Activated CD8-positive, alpha-beta T cell treated with anti-CD3 and anti-CD28 coated beads, Interleukin-2, amount 10 ng/mL, durations not matched to agents 7 days and 5 days (primary cell): ENCODE measurements around the gene GNL3. TPM values are rescaled to one million over a fixed set of nuclear protein-coding genes. Genes with fewer than 3 reads are reported as not detected.

Experiments
- ATAC-seq: fragments of 150-1000 bp; cut with Tn5 transposase; one replicate; pipeline ENCODE4 v1.10.0; 2021; ENCODE audit warnings: moderate library complexity
- CTCF ChIA-PET: fragments of 350-600 bp; sonication (Branson Sonifier 250); formaldehyde crosslinking; loops from one replicate; lab custom pipeline; 2021; ENCODE audit warnings: antibody characterized with exemption; lab: Charles Lee
- POLR2A ChIA-PET: fragments of 350-600 bp; sonication (Branson Sonifier 250); formaldehyde crosslinking; loops from one replicate; lab custom pipeline; 2021; ENCODE audit warnings: antibody characterized with exemption; lab: Charles Lee
- DNase-seq: peaks from one replicate; pipeline ENCODE4 v3.0.0-alpha.2; 2020
- H3K27ac Mint-ChIP-seq: one replicate; pipeline ENCODE4 v1.8.0; 2021; ENCODE audit warnings: mild to moderate bottlenecking, mixed read lengths
- H3K27me3 Mint-ChIP-seq: one replicate; pipeline ENCODE4 v1.8.0; 2021; ENCODE audit warnings: low read depth, mixed read lengths
- H3K36me3 Mint-ChIP-seq: one replicate; pipeline ENCODE4 v1.8.0; 2021; ENCODE audit warnings: low read depth, mixed read lengths
- H3K4me1 Mint-ChIP-seq: one replicate; pipeline ENCODE4 v1.8.0; 2021; ENCODE audit warnings: low read depth, mixed read lengths
- H3K4me3 Mint-ChIP-seq: one replicate; pipeline ENCODE4 v1.8.0; 2021; ENCODE audit warnings: mild to moderate bottlenecking, mixed read lengths
- H3K9me3 Mint-ChIP-seq: one replicate; pipeline ENCODE4 v1.8.0; 2022; ENCODE audit warnings: mixed read lengths; ENCODE audit not compliant: insufficient read depth
- total RNA-seq, 2 experiments: library from RNA; stranded (reverse); gene quantifications; one replicate each; pipeline ENCODE4 v1.2.3, GENCODE V29; 2021

Gene GNL3
- total RNA-seq, 2 experiments from 2014 or later, result 85.5 to 86.2 TPM

DNA sequence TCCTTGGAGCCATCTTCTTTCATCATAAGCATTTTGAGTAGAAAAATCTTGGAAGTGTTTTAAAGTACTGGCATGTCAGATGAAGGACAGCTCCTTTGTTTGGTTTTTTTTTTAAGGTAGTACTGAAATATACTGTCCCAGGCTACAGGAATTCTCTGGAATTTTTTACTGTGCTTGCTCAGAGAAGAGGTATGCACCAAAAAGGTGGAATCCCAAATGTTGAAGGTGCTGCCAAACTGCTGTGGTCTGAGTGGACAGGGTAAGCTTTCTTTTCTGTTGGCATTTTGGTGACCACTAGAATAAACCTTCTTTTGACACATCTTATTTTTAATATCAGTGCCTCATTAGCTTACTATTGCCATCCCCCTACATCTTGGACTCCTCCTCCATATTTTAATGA is 7.2 kb downstream of the GNL3 start:
- Mint-ChIP-seq H3K9me3 (no peaks in the 10 kb centered on the region), H3K4me1 (peaks cover 39% of the 10 kb centered on the region), H3K27me3 (no peaks in the 10 kb centered on the region), H3K4me3 (no peak overlapping the region), H3K36me3 (peaks cover 81% of the 10 kb centered on the region), H3K27ac (peak overlapping the region; percentile 53)
- no peak for DNase-seq
- ChIA-PET POLR2A (interaction anchor here (0.5 to 1.8 kb wide), 2 partner anchors 13 to 350 kb away, joined by 5 to 10 read pairs; partner anchors contain the start of genes GLT8D1 and SPCS1), CTCF (interaction anchor here (0.7 to 0.9 kb wide), 2 partner anchors 61 to 191 kb away, joined by 3 read pairs; no protein-coding TSS in a partner anchor)
- no peak for ATAC-seq

GRCh38 chr3:52694528-52695189 is 8.8 kb downstream of the GNL3 start:
- DNase-seq, result no peak
- Mint-ChIP-seq H3K27ac (no peak overlapping the region), H3K36me3 (peaks cover 70% of the 10 kb centered on the region), H3K9me3 (no peaks in the 10 kb centered on the region), H3K4me1 (peaks cover 24% of the 10 kb centered on the region), H3K4me3 (no peak overlapping the region), H3K27me3 (no peaks in the 10 kb centered on the region)
- POLR2A ChIA-PET, result no interaction called here
- CTCF ChIA-PET, result interaction anchor here (0.6 kb wide), 1 partner anchor 13 kb away, joined by 3 read pairs; no protein-coding TSS in a partner anchor
- ATAC-seq, result no peak

DNA sequence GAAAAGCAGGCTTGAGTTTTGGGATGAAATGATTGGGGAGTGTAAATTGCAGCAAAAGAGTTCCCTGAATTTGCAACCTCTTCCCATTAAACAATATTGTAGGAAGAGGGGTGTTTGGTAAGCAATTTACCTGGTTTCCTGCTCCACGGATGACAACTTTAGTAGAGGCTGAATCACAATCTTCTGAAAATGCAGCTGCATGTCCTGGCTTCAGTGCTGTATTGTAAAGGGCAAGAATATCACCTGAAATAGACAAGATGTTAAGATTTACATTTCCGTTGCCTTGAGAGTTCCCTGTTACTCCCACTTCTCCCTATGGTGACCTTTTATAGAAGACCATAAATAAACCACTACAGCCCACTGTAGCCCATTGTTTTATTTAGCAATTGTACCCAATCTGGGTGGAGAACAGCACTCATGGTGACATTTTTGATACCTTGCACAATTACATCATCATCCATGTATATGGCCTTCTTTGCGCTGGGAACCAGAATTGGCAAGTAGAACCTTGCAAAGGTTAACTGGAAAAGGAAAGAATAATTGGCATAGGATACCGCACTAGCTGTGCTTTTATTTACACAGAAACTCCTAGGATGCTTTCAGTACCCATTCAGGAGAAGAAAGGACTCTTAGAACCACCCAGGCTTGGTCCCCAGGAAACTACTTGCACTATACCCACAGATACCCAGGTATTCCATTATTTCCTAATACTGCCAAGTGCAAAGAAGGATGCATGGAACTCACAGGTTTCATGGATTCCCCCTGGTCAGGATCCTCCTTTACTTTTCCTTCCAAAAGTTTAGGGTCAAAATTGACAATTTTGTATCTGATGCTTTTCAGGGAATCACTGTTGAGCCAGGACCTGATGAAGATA is 10.2 kb downstream of the GNL3 start:
- Mint-ChIP-seq H3K27me3 (no peaks in the 10 kb centered on the region), H3K4me3 (no peak overlapping the region), H3K27ac (no peak overlapping the region), H3K9me3 (no peaks in the 10 kb centered on the region), H3K36me3 (peaks cover 63% of the 10 kb centered on the region), H3K4me1 (peaks cover 17% of the 10 kb centered on the region)
- DNase-seq, result no peak
- ChIA-PET CTCF (interaction anchor here (0.8 to 1.0 kb wide), 3 partner anchors 9 to 284 kb away, joined by 3 read pairs; partner anchors contain the start of gene PBRM1), POLR2A (no interaction called here)
- ATAC-seq, result no peak

DNA sequence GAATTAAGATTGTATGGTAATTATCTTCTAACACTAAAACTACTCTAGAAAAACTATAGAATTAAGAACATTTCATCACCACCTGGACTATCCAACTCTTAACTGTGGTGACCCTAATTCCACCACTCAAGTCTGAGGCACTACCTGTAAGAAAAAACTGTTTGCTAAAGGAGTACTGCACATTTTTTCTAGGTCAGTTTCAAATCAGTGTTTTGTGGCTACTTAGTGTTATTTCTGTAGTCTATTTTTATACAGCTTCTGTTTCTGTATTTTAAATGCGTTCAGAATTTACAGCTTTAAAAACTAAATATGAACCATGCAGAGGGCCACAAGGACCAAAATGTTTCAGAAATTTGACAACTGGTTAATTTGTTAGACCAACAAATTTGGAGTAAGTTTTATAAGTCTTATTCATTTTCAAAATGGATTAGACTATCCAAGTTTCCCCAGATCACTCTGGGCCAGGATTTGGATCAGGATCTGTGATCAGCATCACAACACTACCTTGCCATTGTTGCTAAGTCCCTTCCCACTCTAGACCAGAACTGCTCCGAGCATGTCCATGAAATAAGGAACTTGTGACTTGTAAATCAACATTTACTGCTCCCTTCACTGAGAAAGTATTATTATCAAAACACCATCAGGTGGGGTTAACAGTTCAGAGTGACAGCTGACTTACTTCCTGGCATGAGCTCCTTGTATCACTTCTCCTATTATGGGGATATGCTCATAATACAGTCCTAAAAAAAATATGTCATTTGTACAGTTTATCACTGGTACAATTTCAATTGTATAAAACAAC is 11.2 kb downstream of the GNL3 start:
- CTCF ChIA-PET, result interaction anchor here (0.8 to 1.4 kb wide), 4 partner anchors 9 to 285 kb away, joined by 3 read pairs; partner anchors contain the start of genes GLT8D1 and SPCS1
- H3K36me3 Mint-ChIP-seq, result peaks cover 59% of the 10 kb centered on the region
- POLR2A ChIA-PET, result no interaction called here
- H3K27ac Mint-ChIP-seq, result peak overlapping the region; percentile 27
- no peak for DNase-seq
- peaks cover 14% of the 10 kb centered on the region for H3K4me1 Mint-ChIP-seq
- H3K27me3 Mint-ChIP-seq, result no peaks in the 10 kb centered on the region
- H3K9me3 Mint-ChIP-seq, result no peaks in the 10 kb centered on the region
- H3K4me3 Mint-ChIP-seq, result no peak overlapping the region
- peak; percentile 4 for ATAC-seq

GRCh38 chr3:52697632-52697965 is 11.8 kb downstream of the GNL3 start:
- H3K27ac Mint-ChIP-seq, result peak overlapping the region; percentile 27
- DNase-seq (no peak), ATAC-seq (no peak)
- peaks cover 55% of the 10 kb centered on the region for H3K36me3 Mint-ChIP-seq
- POLR2A ChIA-PET, result no interaction called here
- H3K27me3 Mint-ChIP-seq, result no peaks in the 10 kb centered on the region
- CTCF ChIA-PET, result interaction anchor here (1.0 to 1.4 kb wide), 2 partner anchors 8 to 10 kb away, joined by 3 read pairs; partner anchors contain the start of genes GLT8D1 and SPCS1
- H3K4me1 Mint-ChIP-seq, result peaks cover 14% of the 10 kb centered on the region
- no peaks in the 10 kb centered on the region for H3K9me3 Mint-ChIP-seq
- no peak overlapping the region for H3K4me3 Mint-ChIP-seq

GRCh38 chr3:52703341-52703740 is 17.5 kb downstream of the GNL3 start:
- ATAC-seq, result no peak
- DNase-seq, result no peak
- Mint-ChIP-seq H3K4me3 (peak overlapping the region; percentile 25), H3K9me3 (no peaks in the 10 kb centered on the region), H3K36me3 (peaks cover 20% of the 10 kb centered on the region), H3K4me1 (peaks cover 31% of the 10 kb centered on the region), H3K27ac (no peak overlapping the region), H3K27me3 (no peaks in the 10 kb centered on the region)
- ChIA-PET POLR2A (no interaction called here), CTCF (no interaction called here)

DNA sequence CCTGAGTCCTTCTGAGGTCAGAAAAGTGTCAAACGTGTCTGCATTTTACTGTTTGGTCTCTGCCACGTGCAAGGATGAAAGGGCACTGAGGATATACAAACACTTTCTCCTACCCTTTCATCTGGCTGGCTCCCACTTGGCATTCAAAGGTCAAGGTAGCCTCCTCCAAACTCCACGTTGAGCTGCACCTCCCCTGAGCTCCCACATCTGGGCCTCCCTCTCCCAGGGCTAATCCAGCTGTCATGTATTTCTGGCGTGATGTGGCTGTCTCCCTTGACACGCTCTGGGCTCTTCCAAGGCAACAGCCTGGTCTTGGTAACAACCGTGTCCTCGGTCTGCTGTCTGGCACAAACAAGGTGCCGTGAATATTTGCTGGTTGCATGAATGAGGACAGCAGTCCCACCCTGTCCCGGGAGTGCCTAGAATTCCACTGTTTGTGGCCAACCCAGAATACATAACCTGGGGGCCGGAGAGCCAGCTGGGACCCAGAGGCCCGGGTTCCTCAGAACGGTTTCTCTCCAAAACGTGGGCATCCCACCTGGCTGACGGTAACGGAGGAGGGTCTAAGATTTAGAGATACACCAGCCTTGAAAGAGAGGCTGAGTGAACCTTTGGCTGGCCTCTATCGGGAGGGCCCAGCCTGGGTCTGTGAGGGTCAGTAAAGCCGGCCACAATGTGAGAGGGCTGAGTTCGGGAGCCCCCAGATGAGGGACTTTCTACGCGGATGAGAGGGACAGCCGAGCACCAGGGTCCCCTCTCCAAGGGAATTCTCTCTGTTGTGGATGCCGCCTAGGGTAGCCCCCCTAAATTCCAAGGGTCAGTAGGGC is 19.0 kb downstream of the GNL3 start:
- no peaks in the 10 kb centered on the region for H3K27me3 Mint-ChIP-seq
- DNase-seq (peak; percentile 30), ATAC-seq (peak; percentile 3)
- H3K36me3 Mint-ChIP-seq, result peaks cover 24% of the 10 kb centered on the region
- peak overlapping the region; percentile 92 for H3K27ac Mint-ChIP-seq
- ChIA-PET CTCF (interaction anchor here (1.2 to 2.3 kb wide), 2 partner anchors 7 to 16 kb away, joined by 3 to 8 read pairs; no protein-coding TSS in a partner anchor), POLR2A (interaction anchor here (0.6 to 4.3 kb wide), 4 partner anchors 12 to 20 kb away, joined by 3 to 25 read pairs (median 6); partner anchors contain the start of genes GNL3 and PBRM1)
- peak overlapping the region; percentile 96 for H3K4me3 Mint-ChIP-seq
- no peaks in the 10 kb centered on the region for H3K9me3 Mint-ChIP-seq
- H3K4me1 Mint-ChIP-seq, result peaks cover 36% of the 10 kb centered on the region

DNA sequence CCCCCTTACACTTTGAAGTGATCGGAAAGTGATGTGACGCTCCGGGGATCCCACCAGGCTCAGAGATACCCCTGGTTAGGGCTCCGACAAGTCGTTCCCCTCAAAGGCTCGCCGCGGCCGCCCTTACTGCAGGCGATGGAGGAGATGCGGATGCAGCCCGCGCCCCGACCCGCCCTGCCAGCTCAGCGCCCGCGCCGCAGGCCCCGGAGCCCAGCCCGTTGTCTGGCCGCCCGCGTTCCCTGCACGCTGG is 19.5 kb downstream of the GNL3 start:
- Mint-ChIP-seq H3K4me3 (peak overlapping the region; percentile 96), H3K27me3 (no peaks in the 10 kb centered on the region), H3K4me1 (peaks cover 36% of the 10 kb centered on the region), H3K36me3 (peaks cover 24% of the 10 kb centered on the region), H3K9me3 (no peaks in the 10 kb centered on the region), H3K27ac (peak overlapping the region; percentile 92)
- ATAC-seq (no peak), DNase-seq (no peak)
- CTCF ChIA-PET, result interaction anchor here (1.2 to 2.3 kb wide), 2 partner anchors 8 to 16 kb away, joined by 3 to 8 read pairs; no protein-coding TSS in a partner anchor
- POLR2A ChIA-PET, result interaction anchor here (0.6 to 4.3 kb wide), 5 partner anchors 12 to 403 kb away, joined by 3 to 25 read pairs (median 5); partner anchors contain the start of genes GNL3 and PBRM1

GRCh38 chr3:52705688-52706686 is 20.2 kb downstream of the GNL3 start, which contains the start of the genes GLT8D1 and SPCS1:
Gene GLT8D1 (minus strand): TSS chr3:52705791. CDS start chr3:52700460, 5,331 bp downstream.
Gene SPCS1 (plus strand): TSS chr3:52706106. CDS start chr3:52706247, 141 bp downstream.
- POLR2A ChIA-PET, result interaction anchor here (0.6 to 4.3 kb wide), 6 partner anchors 13 to 402 kb away, joined by 3 to 25 read pairs (median 4); partner anchors contain the start of genes GNL3, PBRM1 and UQCC5
- ATAC-seq, result peak; percentile 93

More at GRCh38 chr3:52705688-52706686, 20.2 kb downstream of the GNL3 start, which contains the start of the genes GLT8D1 and SPCS1:
- DNase-seq, result peak; percentile 87
- H3K27me3 Mint-ChIP-seq, result no peaks in the 10 kb centered on the region
- H3K36me3 Mint-ChIP-seq, result peaks cover 26% of the 10 kb centered on the region
- CTCF ChIA-PET, result interaction anchor here (1.2 to 2.3 kb wide), 2 partner anchors 8 to 15 kb away, joined by 3 to 8 read pairs; no protein-coding TSS in a partner anchor
- no peaks in the 10 kb centered on the region for H3K9me3 Mint-ChIP-seq
- H3K4me1 Mint-ChIP-seq, result peaks cover 35% of the 10 kb centered on the region
- H3K4me3 Mint-ChIP-seq, result peak within 1 kb of the TSS; percentile 96
- H3K27ac Mint-ChIP-seq, result peak within 1 kb of the TSS; percentile 92
